ENCODE results near the gene ESR2. TPM values are rescaled to one million over a fixed set of nuclear protein-coding genes. Genes with fewer than 3 reads are reported as not detected.

The ESR2 gene
- polyA plus RNA-seq, 1 of the 3 experiments (the other 2 are of a cell fraction) = 0.03 TPM

GRCh38 chr14:64209444-64210131 lies 84.6 kb downstream of the ESR2 start:
- H3K36me3 ChIP-seq (replicated peaks in 1 of 2; ENCODE audit: control insufficient read depth in 1 of 2, insufficient read depth in 2 of 2, low read length in 1 of 2) = peaks cover 0 to 7% of the 10 kb centered on the region in 2 experiments
- no peaks in the 10 kb centered on the region for H4K20me1 ChIP-seq (ENCODE audit: insufficient read depth)
- H3K9ac ChIP-seq = no peak overlapping the region
- H3K27me3 ChIP-seq (ENCODE audit: insufficient read depth) = no peaks in the 10 kb centered on the region
- no peaks in the 10 kb centered on the region for H3K79me2 ChIP-seq (ENCODE audit: insufficient read depth)
- no peak overlapping the region for H2AFZ ChIP-seq (ENCODE audit: low read depth)
- H3K9me2 ChIP-seq = no peaks in the 10 kb centered on the region
- 0 out of 4 replicates have a peak, but pooled peaks cover 0 to 5% of the 10 kb centered on the region in 2 experiments for H3K4me1 ChIP-seq (ENCODE audit: control insufficient read depth in 1 of 2, insufficient read depth in 2 of 2, low read depth in 1 of 2, low read length in 1 of 2)
- H3K27ac ChIP-seq (ENCODE audit: low read depth in 2 of 2, low read length in 1 of 2) = no peak overlapping the region
- ChIA-PET CTCF (interaction anchor here (2.3 kb wide), 1 partner anchor 95 kb away, joined by 8 read pairs; no protein-coding TSS in a partner anchor), POLR2A (no interaction called here)
- TF ChIP-seq GABPA (IDR thresholded peaks at IDR 0.05; ENCODE audit: low read depth) = no peak
- TF ChIP-seq CHD2 (IDR thresholded peaks at IDR 0.05; ENCODE audit: low read length, partially characterized antibody) = no peak
- no peak for TF ChIP-seq NFIC (IDR thresholded peaks at IDR 0.05; ENCODE audit: borderline replicate concordance)
- no peak for TF ChIP-seq MXI1 (IDR thresholded peaks at IDR 0.05; ENCODE audit: low read depth, low read length)
- TF ChIP-seq YY1 (IDR thresholded peaks at IDR 0.05; ENCODE audit: low read depth) = no peak
- TF ChIP-seq POLR2AphosphoS5 (IDR thresholded peaks at IDR 0.05; ENCODE audit: low read depth, low read length) = no peak
- no peak for TF ChIP-seq RFX5 (IDR thresholded peaks at IDR 0.05; ENCODE audit: low read length)
- no peak for TF ChIP-seq ELF1 (IDR thresholded peaks at IDR 0.05)
- TF ChIP-seq NRF1 (IDR thresholded peaks at IDR 0.05; ENCODE audit: low read depth, low read length) = no peak
- TF ChIP-seq REST (IDR thresholded peaks at IDR 0.05; ENCODE audit: low read depth, low read length) = no peak
- no peak for TF ChIP-seq EP300 (IDR thresholded peaks at IDR 0.05; ENCODE audit: borderline replicate concordance in 1 of 2, low read depth in 1 of 2, low read length in 1 of 2)
- no peak for TF ChIP-seq SIN3A (IDR thresholded peaks at IDR 0.05; ENCODE audit: borderline replicate concordance, low read depth, low read length)
- no peak for TF ChIP-seq GATA2 (CRISPR knock-in tag; IDR thresholded peaks at IDR 0.05)
- TF ChIP-seq JUND (IDR thresholded peaks at IDR 0.05) = no peak
- TF ChIP-seq CTCF (IDR thresholded peaks at IDR 0.05) = no peak
- no peak for TF ChIP-seq ZBTB33 (IDR thresholded peaks at IDR 0.05; ENCODE audit: borderline replicate concordance, low read depth)
- DNase-seq = no peak
- H3K4me3 ChIP-seq (ENCODE audit: low read depth in 2 of 2, low read length in 1 of 2) = no peak overlapping the region
- no peaks in the 10 kb centered on the region for H3F3A ChIP-seq (replicated peaks; ENCODE audit: insufficient read depth)
- WGBS (ENCODE audit: low lambda C conversion rate) = 91% methylated on average over 11 of the region's 21 CpGs
- H3K4me2 ChIP-seq = no peak overlapping the region
- H3K9me3 ChIP-seq = no peaks in the 10 kb centered on the region

Measured in SK-N-SH (cell line).